Ovary (tissue), 9 donors: ENCODE results near the gene PRDM16. TPM values are rescaled to one million over a fixed set of nuclear protein-coding genes. Genes with fewer than 3 reads are reported as not detected.
A peak's percentile ranks its signal among the peaks of the same experiment; 100 is the strongest.

ENCODE experiments used
- DNase-seq, 5 donors: peaks; one replicate each; pipeline ENCODE4 v3.0.0-alpha.2; 2019 to 2020
- H3K27ac ChIP-seq, 2 donors: fragments of 200-600 bp; one replicate each; pipeline versions ENCODE4 v1.5.1 to v1.8.0; 2019 to 2022
- H3K27me3 ChIP-seq: fragments of 200-600 bp; one replicate; pipeline ENCODE4 v1.8.0; 2022
- H3K36me3 ChIP-seq: fragments of 200-600 bp; sonication (generic); one replicate; pipeline ENCODE4 v1.5.1; 2019
- H3K4me1 ChIP-seq: one replicate; pipeline ENCODE4 v1.8.1; 2013; ENCODE audit warnings: mild to moderate bottlenecking, moderate library complexity; ENCODE audit not compliant: insufficient read depth
- H3K4me3 ChIP-seq: fragments of 200-600 bp; sonication (generic); one replicate; pipeline ENCODE4 v1.5.1; 2017
- H3K9me3 ChIP-seq, 2 donors: fragments of 200-600 bp in 1 of 2; sonication (generic) in 1 of 2; one replicate each; pipeline versions ENCODE4 v1.5.1 to v1.8.1; 2013 to 2019; ENCODE audit warnings: mild to moderate bottlenecking in 1 of 2, moderate library complexity in 1 of 2
- CTCF ChIP-seq, 3 donors: fragments of 450-650 bp in 2 of 3; fragments of 200-600 bp in 1 of 3; IDR thresholded peaks; one replicate each; pipeline versions ENCODE4 v1.5.1 to v1.8.0; 2016 to 2022; ENCODE audit warnings: antibody characterized with exemption in 3 of 3, mild to moderate bottlenecking in 1 of 3
- EP300 ChIP-seq: sonication (generic); formaldehyde crosslinking; IDR thresholded peaks from one replicate; pipeline ENCODE4 v1.6.1; 2017; ENCODE audit warnings: antibody characterized with exemption
- POLR2A ChIP-seq: fragments of 450-650 bp; IDR thresholded peaks from one replicate; pipeline ENCODE4 v1.6.1; 2017; ENCODE audit warnings: antibody characterized with exemption, mild to moderate bottlenecking, moderate library complexity
- WGBS, 3 donors: extraction: QIAGEN DNeasy Blood & Tissue Kit in 1 of 3; methylation state at CpG; one replicate each; pipeline versions ENCODE4 v1.1.5 to v1.1.7; 2013 to 2017; 5-methylcytosine and 5-hydroxymethylcytosine counted together
- intact Hi-C, 4 donors: fragments of 100-400 bp; cut with DNase I; formaldehyde crosslinking; loops; one replicate each; pipeline versions ENCODE4 v1.11.0 to v1.15.1; 2022 to 2023
- polyA plus RNA-seq, 2 donors: library from polyadenylated mRNA; stranded (reverse); fragments of 200-250 nt in 1 of 2; fragments of 350-450 nt in 1 of 2; fragmentation: Illumina TruSeq in 1 of 2; extraction: RNeasy Lipid Tissue Mini Kit (QIAGEN cat#74804) in 1 of 2; gene quantifications; one replicate each; pipeline ENCODE4 v1.2.3, GENCODE V29; 2013 to 2014
- total RNA-seq, 7 donors: library from RNA; depleted of rRNA in 2 of 7; stranded (reverse); fragments of >200 nt in 2 of 7; fragmentation: NEBNext Ultra II Directional in 3 of 7; extraction: Animal tissue kit (Norgen Biotek cat#: 25700) in 3 of 7; gene quantifications; one replicate each; pipeline versions ENCODE4 v1.1.0 to v1.2.4, GENCODE V29; 2016 to 2023
- donor health status: DM: no; HTN: no; CAD: no; lungs with moderate emphysema.
- donor health status: DM: no; HTN: no; CAD: no.
- donor health status: Bipolar disorder and iron deficiency.
- donor health status: DM: yes; HTN: yes; CAD: no.
- donor health status: DM: no; HTN: no; CAD: no.
- donor health status: DM: yes; HTN: yes; CAD: no.

PRDM16 gene
- total and polyA plus RNA-seq, 9 donors, result 1.1 to 17.3 (median 3.9) TPM

- no peak overlapping the region for H3K27ac ChIP-seq
- peaks cover 8% of the 10 kb centered on the region for H3K4me1 ChIP-seq
- no peaks in the 10 kb centered on the region for H3K27me3 ChIP-seq
- H3K36me3 ChIP-seq, result no peaks in the 10 kb centered on the region
- no peak overlapping the region for H3K4me3 ChIP-seq
- H3K9me3 ChIP-seq, result no peaks in the 10 kb centered on the region
- 90 to 92% (median 91%) methylated on average over 7 of the region's 7 CpGs for WGBS, 3 donors
- intact Hi-C loops, result no loop called here
- TF ChIP-seq CTCF (IDR thresholded peaks at IDR 0.05) (no peak), EP300 (no peak), POLR2A (no peak)
- no peak for DNase-seq
These were observed 38.2 kb downstream of the PRDM16 start for GRCh38 chr1:3107201-3107600.

GRCh38 chr1:3109355-3109754, 40.4 kb downstream of the PRDM16 start:
- Histone ChIP-seq H3K27ac (no peak overlapping the region), H3K4me3 (no peak overlapping the region), H3K4me1 (peaks cover 26% of the 10 kb centered on the region), H3K36me3 (no peaks in the 10 kb centered on the region), H3K27me3 (no peaks in the 10 kb centered on the region), H3K9me3 (no peaks in the 10 kb centered on the region)
- intact Hi-C loops, result no loop called here
- TF ChIP-seq POLR2A (no peak), CTCF (IDR thresholded peaks at IDR 0.05) (no peak), EP300 (no peak)
- DNase-seq, result no peak
- WGBS, 3 donors, result 39 to 63% (median 52%) methylated on average over 12 of the region's 12 CpGs

- H3K4me3 ChIP-seq, result no peak overlapping the region
- peaks cover 23% of the 10 kb centered on the region for H3K4me1 ChIP-seq
- DNase-seq, result no peak
- 62 to 76% (median 67%) methylated on average over 36 of the region's 36 CpGs for WGBS, 3 donors
- TF ChIP-seq CTCF (IDR thresholded peaks at IDR 0.05) (no peak), EP300 (no peak), POLR2A (no peak)
- H3K9me3 ChIP-seq, result no peaks in the 10 kb centered on the region
- no peak overlapping the region for H3K27ac ChIP-seq
- no peaks in the 10 kb centered on the region for H3K27me3 ChIP-seq
- intact Hi-C loops, result no loop called here
- H3K36me3 ChIP-seq, result no peaks in the 10 kb centered on the region
These were observed 42.5 kb downstream of the PRDM16 start for GRCh38 chr1:3111348-3112021.

GRCh38 chr1:3112526-3112925, 43.5 kb downstream of the PRDM16 start:
- intact Hi-C loops, result no loop called here
- Histone ChIP-seq H3K27ac (peak overlapping the region in 1 of 2 donors; percentile 85), H3K4me1 (peaks cover 23% of the 10 kb centered on the region), H3K9me3 (no peaks in the 10 kb centered on the region), H3K27me3 (no peaks in the 10 kb centered on the region), H3K36me3 (no peaks in the 10 kb centered on the region), H3K4me3 (no peak overlapping the region)
- no peak for DNase-seq
- WGBS, 3 donors, result 86 to 93% (median 87%) methylated on average over 16 to 17 of the region's 17 CpGs
- TF ChIP-seq POLR2A (no peak), CTCF (IDR thresholded peaks at IDR 0.05) (no peak), EP300 (no peak)
